Neural progenitor cell (in vitro differentiated cells): ENCODE results near the gene ARSK. TPM values are rescaled to one million over a fixed set of nuclear protein-coding genes. Genes with fewer than 3 reads are reported as not detected.

Source experiments
- DNase-seq: peaks from one replicate; pipeline ENCODE4 v3.0.0-alpha.2; 2016; ENCODE audit warnings: low spot score
- H2AFZ ChIP-seq: fragments of 200-600 bp; sonication (generic); replicated peaks from 2 replicates; pipeline ENCODE4 v1.6.1; 2016; ENCODE audit warnings: antibody characterized with exemption
- H3F3A ChIP-seq: fragments of 200-600 bp; sonication (generic); 2 replicates; pipeline ENCODE4 v1.6.1; 2016; ENCODE audit warnings: antibody characterized with exemption, low read depth
- H3K27ac ChIP-seq: fragments of 200-600 bp; sonication (generic); 2 replicates; pipeline ENCODE4 v1.5.1; 2016; ENCODE audit warnings: mild to moderate bottlenecking
- H3K27me3 ChIP-seq: fragments of 200-600 bp; sonication (generic); 2 replicates; pipeline ENCODE4 v1.6.1; 2016; ENCODE audit warnings: mild to moderate bottlenecking, moderate library complexity
- H3K36me3 ChIP-seq: fragments of 200-600 bp; sonication (generic); 2 replicates; pipeline ENCODE4 v1.5.1; 2016
- H3K4me1 ChIP-seq: fragments of 200-600 bp; sonication (generic); 2 replicates; pipeline ENCODE4 v1.6.1; 2016; ENCODE audit warnings: mixed run types
- H3K4me2 ChIP-seq: fragments of 200-600 bp; sonication (generic); 2 replicates; pipeline ENCODE4 v1.6.1; 2016
- H3K4me3 ChIP-seq: fragments of 200-600 bp; sonication (generic); 2 replicates; pipeline ENCODE4 v1.5.1; 2016
- H3K79me2 ChIP-seq: fragments of 200-600 bp; sonication (generic); 2 replicates; pipeline ENCODE4 v1.6.1; 2016; ENCODE audit warnings: low read depth
- H3K9ac ChIP-seq: fragments of 200-600 bp; sonication (generic); 2 replicates; pipeline ENCODE4 v1.6.1; 2016
- H3K9me3 ChIP-seq: fragments of 200-600 bp; sonication (generic); 2 replicates; pipeline ENCODE4 v1.5.1; 2016; ENCODE audit warnings: low read depth
- H4K20me1 ChIP-seq: fragments of 200-600 bp; sonication (generic); 2 replicates; pipeline ENCODE4 v1.6.1; 2016; ENCODE audit warnings: low read depth
- H3K27ac Mint-ChIP-seq: 3 replicates; pipeline ENCODE4 v1.8.0; 2021; ENCODE audit warnings: mixed read lengths
- H3K27me3 Mint-ChIP-seq: 2 replicates; pipeline ENCODE4 v1.8.0; 2022; ENCODE audit warnings: low read depth, mild to moderate bottlenecking, inconsistent platforms, moderate library complexity, mixed read lengths; ENCODE audit not compliant: insufficient read depth
- H3K36me3 Mint-ChIP-seq: 3 replicates; pipeline ENCODE4 v1.8.0; 2021; ENCODE audit warnings: mixed read lengths
- H3K4me1 Mint-ChIP-seq: 3 replicates; pipeline ENCODE4 v1.8.0; 2021; ENCODE audit warnings: mixed read lengths
- H3K4me3 Mint-ChIP-seq: 3 replicates; pipeline ENCODE4 v1.8.0; 2021; ENCODE audit warnings: mild to moderate bottlenecking, moderate library complexity, mixed read lengths
- H3K9me3 Mint-ChIP-seq: 3 replicates; pipeline ENCODE4 v1.8.0; 2020; ENCODE audit warnings: mixed read lengths
- EZH2 ChIP-seq: fragments of 200-600 bp; sonication (generic); IDR thresholded peaks from 2 replicates; pipeline ENCODE4 v1.6.1; 2017; ENCODE audit warnings: antibody characterized with exemption, mild to moderate bottlenecking, moderate library complexity
- EZH2phosphoT487 ChIP-seq: fragments of 200-600 bp; sonication (generic); IDR thresholded peaks from 2 replicates; pipeline ENCODE4 v1.6.1; 2017; ENCODE audit warnings: antibody characterized with exemption
- total RNA-seq: library from RNA; depleted of rRNA; stranded (reverse); fragments of >200 nt; gene quantifications from 2 replicates; pipeline ENCODE4 v1.2.3, GENCODE V29; 2015; ENCODE audit warnings: low replicate concordance
- TF ChIP-seq, protein P1 (sequence below): fragments of 200-600 bp; sonication (generic); IDR thresholded peaks from 2 replicates; pipeline ENCODE4 v1.5.1; 2017; ENCODE audit warnings: antibody characterized with exemption, mild to moderate bottlenecking

ARSK gene
- total RNA-seq, 1 donor from 2014 or later, result 21.3 TPM

DNA sequence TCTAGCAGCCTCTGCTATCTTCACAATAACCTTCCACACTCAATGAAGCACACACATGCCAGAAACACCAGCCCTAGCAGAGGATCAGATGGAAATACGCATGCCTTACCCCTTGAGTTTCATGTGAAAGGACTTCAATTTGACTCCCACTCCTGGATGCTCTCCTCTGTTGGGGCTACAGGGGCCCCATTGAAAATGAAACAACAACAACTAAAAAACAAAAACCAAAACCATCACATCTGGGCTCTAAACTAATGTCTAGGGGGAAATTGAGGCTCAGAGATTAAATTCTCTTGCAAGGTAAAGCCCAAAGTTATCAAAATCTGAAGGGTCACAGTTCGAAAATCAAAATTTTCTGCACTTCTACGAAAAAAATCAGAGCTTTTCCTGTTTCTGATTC is 83.7 kb downstream of the ARSK start:
- H3K27me3 ChIP-seq, result no peaks in the 10 kb centered on the region
- H3K27me3 Mint-ChIP-seq, result peaks cover under 1% of the 10 kb centered on the region
- no peak overlapping the region for H3K27ac Mint-ChIP-seq

GRCh38 chr5:95641741-95642220 is 86.9 kb downstream of the ARSK start:
- Mint-ChIP-seq H3K27ac (no peak overlapping the region), H3K9me3 (no peaks in the 10 kb centered on the region), H3K36me3 (no peaks in the 10 kb centered on the region), H3K27me3 (no peaks in the 10 kb centered on the region), H3K4me1 (no peaks in the 10 kb centered on the region), H3K4me3 (no peak overlapping the region)
- Histone ChIP-seq H3K79me2 (no peaks in the 10 kb centered on the region), H3K9me3 (no peaks in the 10 kb centered on the region), H4K20me1 (no peaks in the 10 kb centered on the region), H3K4me2 (no peak overlapping the region), H3K4me3 (no peak overlapping the region), H3K9ac (no peak overlapping the region), H3K27me3 (no peaks in the 10 kb centered on the region), H2AFZ (no peak overlapping the region), H3K27ac (no peak overlapping the region), H3F3A (peaks cover 8% of the 10 kb centered on the region), H3K36me3 (no peaks in the 10 kb centered on the region), H3K4me1 (no peaks in the 10 kb centered on the region)
- DNase-seq, result no peak
- TF ChIP-seq EZH2 (no peak), EZH2phosphoT487 (no peak)
- TF ChIP-seq, protein P1, sequence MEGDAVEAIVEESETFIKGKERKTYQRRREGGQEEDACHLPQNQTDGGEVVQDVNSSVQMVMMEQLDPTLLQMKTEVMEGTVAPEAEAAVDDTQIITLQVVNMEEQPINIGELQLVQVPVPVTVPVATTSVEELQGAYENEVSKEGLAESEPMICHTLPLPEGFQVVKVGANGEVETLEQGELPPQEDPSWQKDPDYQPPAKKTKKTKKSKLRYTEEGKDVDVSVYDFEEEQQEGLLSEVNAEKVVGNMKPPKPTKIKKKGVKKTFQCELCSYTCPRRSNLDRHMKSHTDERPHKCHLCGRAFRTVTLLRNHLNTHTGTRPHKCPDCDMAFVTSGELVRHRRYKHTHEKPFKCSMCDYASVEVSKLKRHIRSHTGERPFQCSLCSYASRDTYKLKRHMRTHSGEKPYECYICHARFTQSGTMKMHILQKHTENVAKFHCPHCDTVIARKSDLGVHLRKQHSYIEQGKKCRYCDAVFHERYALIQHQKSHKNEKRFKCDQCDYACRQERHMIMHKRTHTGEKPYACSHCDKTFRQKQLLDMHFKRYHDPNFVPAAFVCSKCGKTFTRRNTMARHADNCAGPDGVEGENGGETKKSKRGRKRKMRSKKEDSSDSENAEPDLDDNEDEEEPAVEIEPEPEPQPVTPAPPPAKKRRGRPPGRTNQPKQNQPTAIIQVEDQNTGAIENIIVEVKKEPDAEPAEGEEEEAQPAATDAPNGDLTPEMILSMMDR, result no peak

More for the DNA sequence above, 83.7 kb downstream of the ARSK start:
- H3K4me3 ChIP-seq, result no peak overlapping the region
- no peak overlapping the region for H2AFZ ChIP-seq
- no peak for DNase-seq
- no peaks in the 10 kb centered on the region for H3K9me3 ChIP-seq
- Mint-ChIP-seq H3K4me3 (no peak overlapping the region), H3K9me3 (no peaks in the 10 kb centered on the region), H3K36me3 (no peaks in the 10 kb centered on the region), H3K4me1 (no peaks in the 10 kb centered on the region)
- no peak overlapping the region for H3K4me2 ChIP-seq
- TF ChIP-seq EZH2phosphoT487, result no peak
- no peak for TF ChIP-seq EZH2
- TF ChIP-seq, protein P1, result no peak
- H3K27ac ChIP-seq, result no peak overlapping the region
- H3K79me2 ChIP-seq, result no peaks in the 10 kb centered on the region
- H4K20me1 ChIP-seq, result no peaks in the 10 kb centered on the region
- H3K4me1 ChIP-seq, result no peaks in the 10 kb centered on the region
- H3K9ac ChIP-seq, result no peak overlapping the region
- H3F3A ChIP-seq, result no peaks in the 10 kb centered on the region
- H3K36me3 ChIP-seq, result no peaks in the 10 kb centered on the region

DNA sequence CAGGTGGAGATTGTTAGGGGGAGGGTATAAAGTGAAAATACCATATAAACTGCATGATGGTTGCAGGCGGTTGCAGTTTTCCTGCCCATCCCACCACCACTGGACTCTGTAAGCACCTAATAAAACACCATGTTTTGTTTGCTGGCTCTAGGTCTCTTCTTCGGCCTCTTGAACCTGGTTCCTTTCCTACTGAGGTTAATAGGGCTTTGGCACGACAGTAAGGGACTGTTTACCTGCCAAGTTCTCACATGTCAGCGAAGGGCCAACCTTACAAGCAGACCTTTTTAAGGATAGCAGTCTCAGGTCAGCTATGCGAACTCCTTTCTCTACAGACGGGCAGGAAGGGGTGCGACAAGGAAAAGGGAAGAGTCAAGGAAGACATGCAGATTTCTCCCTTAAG is 88.3 kb downstream of the ARSK start:
- Histone ChIP-seq H3K4me3 (no peak overlapping the region), H4K20me1 (no peaks in the 10 kb centered on the region), H3K9me3 (no peaks in the 10 kb centered on the region), H3K9ac (no peak overlapping the region), H3K27me3 (no peaks in the 10 kb centered on the region), H3K27ac (no peak overlapping the region), H2AFZ (no peak overlapping the region), H3K4me1 (no peaks in the 10 kb centered on the region), H3K4me2 (no peak overlapping the region), H3K79me2 (no peaks in the 10 kb centered on the region), H3K36me3 (no peaks in the 10 kb centered on the region), H3F3A (peaks cover 14% of the 10 kb centered on the region)
- Mint-ChIP-seq H3K27ac (no peak overlapping the region), H3K36me3 (no peaks in the 10 kb centered on the region), H3K4me3 (no peak overlapping the region), H3K4me1 (no peaks in the 10 kb centered on the region), H3K9me3 (no peaks in the 10 kb centered on the region), H3K27me3 (no peaks in the 10 kb centered on the region)
- TF ChIP-seq, protein P1, result no peak
- TF ChIP-seq EZH2phosphoT487, result no peak
- no peak for DNase-seq
